ENCODE measurements around the gene FKBP3.

- TF ChIP-seq ZNF281 (CRISPR knock-in tag; IDR thresholded peaks at IDR 0.05; ENCODE audit: borderline replicate concordance) = no peak
- no peak for TF ChIP-seq ZNF562 (CRISPR knock-in tag; IDR thresholded peaks at IDR 0.05; ENCODE audit: borderline replicate concordance)
- no peak for TF ChIP-seq GZF1 (CRISPR knock-in tag; IDR thresholded peaks at IDR 0.05)
- TF ChIP-seq, protein P1, sequence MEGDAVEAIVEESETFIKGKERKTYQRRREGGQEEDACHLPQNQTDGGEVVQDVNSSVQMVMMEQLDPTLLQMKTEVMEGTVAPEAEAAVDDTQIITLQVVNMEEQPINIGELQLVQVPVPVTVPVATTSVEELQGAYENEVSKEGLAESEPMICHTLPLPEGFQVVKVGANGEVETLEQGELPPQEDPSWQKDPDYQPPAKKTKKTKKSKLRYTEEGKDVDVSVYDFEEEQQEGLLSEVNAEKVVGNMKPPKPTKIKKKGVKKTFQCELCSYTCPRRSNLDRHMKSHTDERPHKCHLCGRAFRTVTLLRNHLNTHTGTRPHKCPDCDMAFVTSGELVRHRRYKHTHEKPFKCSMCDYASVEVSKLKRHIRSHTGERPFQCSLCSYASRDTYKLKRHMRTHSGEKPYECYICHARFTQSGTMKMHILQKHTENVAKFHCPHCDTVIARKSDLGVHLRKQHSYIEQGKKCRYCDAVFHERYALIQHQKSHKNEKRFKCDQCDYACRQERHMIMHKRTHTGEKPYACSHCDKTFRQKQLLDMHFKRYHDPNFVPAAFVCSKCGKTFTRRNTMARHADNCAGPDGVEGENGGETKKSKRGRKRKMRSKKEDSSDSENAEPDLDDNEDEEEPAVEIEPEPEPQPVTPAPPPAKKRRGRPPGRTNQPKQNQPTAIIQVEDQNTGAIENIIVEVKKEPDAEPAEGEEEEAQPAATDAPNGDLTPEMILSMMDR (CRISPR knock-in tag; IDR thresholded peaks at IDR 0.05) = no peak
- TF ChIP-seq BRD4 (CRISPR knock-in tag; IDR thresholded peaks at IDR 0.05) = no peak
- TF ChIP-seq NFE2L2 (IDR thresholded peaks at IDR 0.05; ENCODE audit: low read length) = no peak
- TF ChIP-seq, protein P2, sequence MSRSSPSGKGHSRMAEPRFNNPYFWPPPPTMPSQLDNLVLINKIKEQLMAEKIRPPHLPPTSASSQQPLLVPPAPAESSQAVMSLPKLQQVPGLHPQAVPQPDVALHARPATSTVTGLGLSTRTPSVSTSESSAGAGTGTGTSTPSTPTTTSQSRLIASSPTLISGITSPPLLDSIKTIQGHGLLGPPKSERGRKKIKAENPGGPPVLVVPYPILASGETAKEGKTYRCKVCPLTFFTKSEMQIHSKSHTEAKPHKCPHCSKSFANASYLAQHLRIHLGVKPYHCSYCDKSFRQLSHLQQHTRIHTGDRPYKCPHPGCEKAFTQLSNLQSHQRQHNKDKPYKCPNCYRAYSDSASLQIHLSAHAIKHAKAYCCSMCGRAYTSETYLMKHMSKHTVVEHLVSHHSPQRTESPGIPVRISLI (CRISPR knock-in tag; IDR thresholded peaks at IDR 0.05; ENCODE audit: borderline replicate concordance) = no peak
- no peak for TF ChIP-seq RBAK (CRISPR knock-in tag; IDR thresholded peaks at IDR 0.05)
- TF ChIP-seq ARHGAP35 (CRISPR knock-in tag; IDR thresholded peaks at IDR 0.05; ENCODE audit: borderline replicate concordance) = no peak
- TF ChIP-seq ZBTB40 (IDR thresholded peaks at IDR 0.05) = no peak
- TF ChIP-seq ZBTB40 (CRISPR knock-in tag; IDR thresholded peaks at IDR 0.05) = no peak
- no peak for TF ChIP-seq EP300 (IDR thresholded peaks at IDR 0.05; ENCODE audit: low read depth in 2 of 2, low read length in 2 of 2)
- TF ChIP-seq EP300 (CRISPR knock-in tag; IDR thresholded peaks at IDR 0.05; ENCODE audit: borderline replicate concordance) = no peak
- no peak for TF ChIP-seq HMG20A (CRISPR knock-in tag; IDR thresholded peaks at IDR 0.05; ENCODE audit: borderline replicate concordance)
- no peak for TF ChIP-seq SMC3 (IDR thresholded peaks at IDR 0.05; ENCODE audit: low read length)
- TF ChIP-seq ZNF235 (CRISPR knock-in tag; IDR thresholded peaks at IDR 0.05; ENCODE audit: borderline replicate concordance) = no peak
These were observed 8.5 kb downstream of the FKBP3 start for GRCh38 chr14:45125754-45126153.
